Neural progenitor cell (in vitro differentiated cells): ENCODE data around the gene FDXACB1. TPM values are rescaled to one million over a fixed set of nuclear protein-coding genes. Genes with fewer than 3 reads are reported as not detected.

Experiments used
- DNase-seq: peaks from one replicate; pipeline ENCODE4 v3.0.0-alpha.2; 2016; ENCODE audit warnings: low spot score
- H2AFZ ChIP-seq: fragments of 200-600 bp; sonication (generic); replicated peaks from 2 replicates; pipeline ENCODE4 v1.6.1; 2016; ENCODE audit warnings: antibody characterized with exemption
- H3F3A ChIP-seq: fragments of 200-600 bp; sonication (generic); 2 replicates; pipeline ENCODE4 v1.6.1; 2016; ENCODE audit warnings: antibody characterized with exemption, low read depth
- H3K27ac ChIP-seq: fragments of 200-600 bp; sonication (generic); 2 replicates; pipeline ENCODE4 v1.5.1; 2016; ENCODE audit warnings: mild to moderate bottlenecking
- H3K27me3 ChIP-seq: fragments of 200-600 bp; sonication (generic); 2 replicates; pipeline ENCODE4 v1.6.1; 2016; ENCODE audit warnings: mild to moderate bottlenecking, moderate library complexity
- H3K36me3 ChIP-seq: fragments of 200-600 bp; sonication (generic); 2 replicates; pipeline ENCODE4 v1.5.1; 2016
- H3K4me1 ChIP-seq: fragments of 200-600 bp; sonication (generic); 2 replicates; pipeline ENCODE4 v1.6.1; 2016; ENCODE audit warnings: mixed run types
- H3K4me2 ChIP-seq: fragments of 200-600 bp; sonication (generic); 2 replicates; pipeline ENCODE4 v1.6.1; 2016
- H3K4me3 ChIP-seq: fragments of 200-600 bp; sonication (generic); 2 replicates; pipeline ENCODE4 v1.5.1; 2016
- H3K79me2 ChIP-seq: fragments of 200-600 bp; sonication (generic); 2 replicates; pipeline ENCODE4 v1.6.1; 2016; ENCODE audit warnings: low read depth
- H3K9ac ChIP-seq: fragments of 200-600 bp; sonication (generic); 2 replicates; pipeline ENCODE4 v1.6.1; 2016
- H3K9me3 ChIP-seq: fragments of 200-600 bp; sonication (generic); 2 replicates; pipeline ENCODE4 v1.5.1; 2016; ENCODE audit warnings: low read depth
- H4K20me1 ChIP-seq: fragments of 200-600 bp; sonication (generic); 2 replicates; pipeline ENCODE4 v1.6.1; 2016; ENCODE audit warnings: low read depth
- H3K27ac Mint-ChIP-seq: 3 replicates; pipeline ENCODE4 v1.8.0; 2021; ENCODE audit warnings: mixed read lengths
- H3K27me3 Mint-ChIP-seq: 2 replicates; pipeline ENCODE4 v1.8.0; 2022; ENCODE audit warnings: low read depth, mild to moderate bottlenecking, inconsistent platforms, moderate library complexity, mixed read lengths; ENCODE audit not compliant: insufficient read depth
- H3K36me3 Mint-ChIP-seq: 3 replicates; pipeline ENCODE4 v1.8.0; 2021; ENCODE audit warnings: mixed read lengths
- H3K4me1 Mint-ChIP-seq: 3 replicates; pipeline ENCODE4 v1.8.0; 2021; ENCODE audit warnings: mixed read lengths
- H3K4me3 Mint-ChIP-seq: 3 replicates; pipeline ENCODE4 v1.8.0; 2021; ENCODE audit warnings: mild to moderate bottlenecking, moderate library complexity, mixed read lengths
- H3K9me3 Mint-ChIP-seq: 3 replicates; pipeline ENCODE4 v1.8.0; 2020; ENCODE audit warnings: mixed read lengths
- CTCF ChIP-seq: fragments of 200-600 bp; sonication (generic); IDR thresholded peaks from 2 replicates; pipeline ENCODE4 v1.5.1; 2017; ENCODE audit warnings: antibody characterized with exemption, mild to moderate bottlenecking
- EZH2 ChIP-seq: fragments of 200-600 bp; sonication (generic); IDR thresholded peaks from 2 replicates; pipeline ENCODE4 v1.6.1; 2017; ENCODE audit warnings: antibody characterized with exemption, mild to moderate bottlenecking, moderate library complexity
- EZH2phosphoT487 ChIP-seq: fragments of 200-600 bp; sonication (generic); IDR thresholded peaks from 2 replicates; pipeline ENCODE4 v1.6.1; 2017; ENCODE audit warnings: antibody characterized with exemption
- total RNA-seq: library from RNA; depleted of rRNA; stranded (reverse); fragments of >200 nt; gene quantifications from 2 replicates; pipeline ENCODE4 v1.2.3, GENCODE V29; 2015; ENCODE audit warnings: low replicate concordance

The FDXACB1 gene
- 4.0 and 6.0 TPM in 2 replicates for total RNA-seq

- H3K9ac ChIP-seq, result peak within 1 kb of the TSS; percentile 71
- peak within 1 kb of the TSS; percentile 73 for H3K4me3 ChIP-seq
- peak within 1 kb of the TSS; percentile 89 for H3K4me2 ChIP-seq
- peak; percentile 99 for DNase-seq
- H3K9me3 ChIP-seq, result no peaks in the 10 kb centered on the region
- H3K79me2 ChIP-seq, result peaks cover 8% of the 10 kb centered on the region
- Mint-ChIP-seq H3K4me3 (peak within 1 kb of the TSS; percentile 92), H3K9me3 (no peaks in the 10 kb centered on the region), H3K36me3 (no peaks in the 10 kb centered on the region), H3K4me1 (peaks cover 18% of the 10 kb centered on the region), H3K27ac (peak within 1 kb of the TSS; percentile 97), H3K27me3 (peaks cover 3% of the 10 kb centered on the region)
- no peaks in the 10 kb centered on the region for H4K20me1 ChIP-seq
- H2AFZ ChIP-seq, result peak within 1 kb of the TSS; percentile 88
- no peaks in the 10 kb centered on the region for H3K36me3 ChIP-seq
- peaks cover 14% of the 10 kb centered on the region for H3F3A ChIP-seq
- no peaks in the 10 kb centered on the region for H3K27me3 ChIP-seq
- TF ChIP-seq EZH2phosphoT487 (no peak), CTCF (peak; percentile 84), EZH2 (no peak)
- peak within 1 kb of the TSS; percentile 90 for H3K27ac ChIP-seq
- peaks cover 7% of the 10 kb centered on the region for H3K4me1 ChIP-seq
These were observed at the start of gene FDXACB1, which contains the start of gene CFAP68 for GRCh38 chr11:111878849-111879636. Gene FDXACB1 (minus strand): TSS chr11:111879165. CDS start chr11:111879132, 33 bp downstream. Gene CFAP68 (plus strand): TSS chr11:111879541. CDS start chr11:111879561, 20 bp downstream.

GRCh38 chr11:111926505-111927391, 47.8 kb upstream of the FDXACB1 start:
- peak overlapping the region; percentile 78 for H3K4me2 ChIP-seq
- no peaks in the 10 kb centered on the region for H3K36me3 ChIP-seq
- DNase-seq, result peak; percentile 98
- TF ChIP-seq EZH2 (no peak), CTCF (no peak), EZH2phosphoT487 (no peak)
- peak overlapping the region; percentile 46 for H3K4me3 ChIP-seq
- no peaks in the 10 kb centered on the region for H3K36me3 Mint-ChIP-seq
- H3F3A ChIP-seq, result peaks cover 20% of the 10 kb centered on the region
- no peaks in the 10 kb centered on the region for H3K27me3 ChIP-seq
- H3K4me3 Mint-ChIP-seq, result peak overlapping the region; percentile 84
- no peaks in the 10 kb centered on the region for H3K79me2 ChIP-seq
- H3K27me3 Mint-ChIP-seq, result peaks cover 3% of the 10 kb centered on the region
- H2AFZ ChIP-seq, result peak overlapping the region; percentile 65
- H4K20me1 ChIP-seq, result no peaks in the 10 kb centered on the region
- no peaks in the 10 kb centered on the region for H3K9me3 Mint-ChIP-seq
- H3K9ac ChIP-seq, result peak overlapping the region; percentile 22
- no peaks in the 10 kb centered on the region for H3K9me3 ChIP-seq
- H3K27ac ChIP-seq, result peak overlapping the region; percentile 34
- peaks cover 26% of the 10 kb centered on the region for H3K4me1 ChIP-seq
- peak overlapping the region; percentile 96 for H3K27ac Mint-ChIP-seq
- peaks cover 34% of the 10 kb centered on the region for H3K4me1 Mint-ChIP-seq

- peaks cover 34% of the 10 kb centered on the region for H3K4me1 Mint-ChIP-seq
- Histone ChIP-seq H3K9ac (no peak overlapping the region), H3K4me3 (no peak overlapping the region), H3F3A (peaks cover 20% of the 10 kb centered on the region), H3K4me1 (peaks cover 26% of the 10 kb centered on the region), H3K27me3 (no peaks in the 10 kb centered on the region), H3K9me3 (no peaks in the 10 kb centered on the region), H3K27ac (no peak overlapping the region), H3K4me2 (peak overlapping the region; percentile 59), H3K36me3 (no peaks in the 10 kb centered on the region), H2AFZ (no peak overlapping the region), H4K20me1 (no peaks in the 10 kb centered on the region), H3K79me2 (no peaks in the 10 kb centered on the region)
- no peak for TF ChIP-seq CTCF
- no peak for TF ChIP-seq EZH2
- TF ChIP-seq EZH2phosphoT487, result no peak
- peaks cover 3% of the 10 kb centered on the region for H3K27me3 Mint-ChIP-seq
- peak overlapping the region; percentile 26 for H3K27ac Mint-ChIP-seq
- H3K36me3 Mint-ChIP-seq, result no peaks in the 10 kb centered on the region
- no peak for DNase-seq
- H3K9me3 Mint-ChIP-seq, result no peaks in the 10 kb centered on the region
- peak overlapping the region; percentile 84 for H3K4me3 Mint-ChIP-seq
These were observed 47.0 kb upstream of the FDXACB1 start for GRCh38 chr11:111925953-111926352.
